SH-SY5Y (cell line): ENCODE data around the gene RAP2B.

ENCODE experiments used
- GATA2 ChIP-seq: IDR thresholded peaks from 2 replicates; pipeline ENCODE4 v1.6.1; 2011; ENCODE audit warnings: mild to moderate bottlenecking, low read depth, low read length
- GATA3 ChIP-seq: IDR thresholded peaks from 2 replicates; pipeline ENCODE4 v1.6.1; 2011; ENCODE audit warnings: low read depth, mild to moderate bottlenecking, low read length, moderate library complexity

Gene RAP2B

DNA sequence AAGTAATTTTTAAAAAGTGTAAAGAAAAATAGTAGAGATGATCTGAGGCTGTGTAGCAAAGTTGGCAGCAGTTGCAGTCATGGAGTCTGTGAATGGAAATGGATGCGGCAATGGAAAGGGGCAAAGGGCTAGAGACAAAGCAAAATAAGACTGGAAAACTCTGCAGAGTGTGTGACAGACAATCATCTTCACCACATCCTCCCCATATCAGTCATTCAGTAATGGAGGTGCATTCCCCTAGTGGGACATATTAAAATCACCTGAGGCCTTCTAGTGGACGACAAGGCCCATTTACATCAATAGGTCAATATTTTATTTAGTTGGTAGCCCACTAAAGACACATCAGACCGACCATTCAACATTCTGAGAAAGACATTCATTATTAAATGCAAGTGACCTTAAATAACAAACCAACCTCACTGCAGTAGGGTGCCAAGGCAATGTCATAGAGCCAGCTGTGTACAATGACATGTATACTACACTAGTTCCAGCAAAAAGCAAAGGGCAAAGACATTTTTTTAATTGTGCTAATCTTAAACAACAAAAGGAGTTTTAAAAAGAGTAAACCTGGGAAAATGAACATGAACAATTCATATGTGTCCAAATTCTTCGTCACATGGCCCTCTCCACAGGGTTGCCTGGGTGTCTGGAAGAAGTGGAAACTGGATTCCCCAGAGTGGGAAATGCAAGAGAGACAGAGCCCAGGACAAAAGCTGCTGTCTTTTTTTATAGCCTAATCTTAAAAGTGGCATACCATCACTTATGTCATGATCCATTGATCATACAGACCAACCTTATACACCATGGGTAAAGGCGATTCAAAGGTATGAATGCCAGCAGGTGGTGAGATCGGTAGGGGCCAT lies 15.6 kb upstream of the RAP2B start:
- TF ChIP-seq GATA3 (no peak), GATA2 (no peak)

DNA sequence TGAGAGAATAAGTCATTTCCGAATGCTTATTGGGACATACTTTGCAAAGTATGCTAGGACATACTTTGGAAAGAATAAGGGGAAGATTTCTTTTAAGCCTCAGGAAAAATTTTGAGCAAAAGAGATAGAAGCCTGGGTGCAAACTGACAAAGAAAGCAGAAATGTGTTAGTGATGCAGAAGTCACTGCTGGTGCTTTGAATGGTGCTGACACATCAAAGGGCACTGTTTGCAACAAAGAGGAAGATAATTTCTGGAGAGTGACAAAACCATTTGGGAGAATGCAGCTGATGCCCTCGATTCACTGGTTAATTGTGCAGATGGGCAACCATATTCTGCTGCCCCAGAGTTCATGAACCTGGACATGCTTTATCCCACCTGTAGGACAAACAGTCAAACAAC lies 11.0 kb upstream of the RAP2B start:
- no peak for TF ChIP-seq GATA3
- TF ChIP-seq GATA2 = no peak

- TF ChIP-seq GATA3 = no peak
- TF ChIP-seq GATA2 = no peak
These were observed 3.8 kb upstream of the RAP2B start for GRCh38 chr3:153158189-153158588.

GRCh38 chr3:153158961-153159735 lies 2.9 kb upstream of the RAP2B start:
- TF ChIP-seq GATA3 = no peak
- no peak for TF ChIP-seq GATA2

GRCh38 chr3:153159771-153160397 lies 2.1 kb upstream of the RAP2B start:
- no peak for TF ChIP-seq GATA2
- no peak for TF ChIP-seq GATA3

DNA sequence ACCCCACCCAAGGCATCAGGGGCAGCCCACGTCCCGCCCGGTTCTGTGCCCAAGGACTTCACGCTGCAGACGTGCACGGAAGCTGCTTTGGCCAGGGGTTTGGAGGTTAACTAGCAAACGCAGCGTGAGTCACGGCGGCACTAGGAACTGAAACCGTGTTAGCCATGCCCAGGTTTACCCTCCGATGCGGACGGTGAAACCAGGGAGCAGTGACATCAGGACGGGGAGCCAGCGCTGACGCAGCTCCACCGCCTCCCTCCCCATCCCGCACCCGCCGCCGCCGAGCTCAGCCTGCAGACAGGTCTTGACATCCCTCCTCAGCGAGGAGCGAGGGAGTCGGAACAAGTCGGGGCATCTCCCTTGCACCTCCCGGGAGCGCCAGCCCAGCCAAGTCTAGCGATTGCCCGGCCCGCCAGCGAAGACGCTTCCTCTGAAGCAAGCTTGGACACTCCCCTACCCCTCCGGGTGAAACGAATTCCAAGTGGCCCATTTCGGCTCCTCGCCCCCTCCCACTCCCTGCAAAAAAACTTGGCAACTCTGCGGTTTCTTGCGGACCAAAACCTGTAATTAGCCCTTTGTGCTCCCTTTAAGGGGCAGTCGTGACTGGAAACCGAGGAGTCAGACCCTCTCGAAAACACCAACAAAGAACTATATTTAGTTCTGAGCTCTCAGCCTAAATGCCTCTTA lies 1.4 kb upstream of the RAP2B start:
- TF ChIP-seq GATA3 (no peak), GATA2 (no peak)

DNA sequence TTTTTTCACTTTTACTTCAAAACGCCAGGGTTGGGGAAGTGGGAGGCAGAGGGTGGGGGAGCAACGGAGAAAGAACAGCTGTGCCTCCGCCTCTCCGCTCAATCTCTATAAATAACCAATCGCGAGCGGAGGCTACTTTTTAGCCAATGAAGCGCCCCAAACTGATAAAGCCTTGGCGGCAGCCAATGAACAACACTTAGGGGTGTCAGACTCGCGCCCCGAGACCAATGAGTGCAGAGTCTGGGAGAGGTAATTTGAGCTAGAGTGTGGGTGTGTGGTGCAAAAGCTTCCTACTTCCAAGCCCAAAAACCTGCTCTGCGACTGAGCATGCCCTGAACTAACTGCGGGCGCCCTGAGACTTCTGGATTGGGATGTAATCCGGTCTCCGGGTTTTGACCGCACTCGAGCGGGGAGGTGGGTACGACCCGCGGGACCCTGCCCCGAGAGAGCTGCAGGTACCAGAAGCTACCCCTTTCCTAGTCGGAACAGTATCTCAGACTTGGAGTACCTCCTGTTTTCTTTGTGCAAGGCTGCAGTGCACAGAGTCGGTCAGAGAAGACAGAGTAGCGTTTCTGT lies 800 bp upstream of the RAP2B start:
- TF ChIP-seq GATA3 = no peak

- TF ChIP-seq GATA3 (no peak), GATA2 (no peak)
These were observed 727 bp downstream of the RAP2B start for GRCh38 chr3:153162513-153163392.

DNA sequence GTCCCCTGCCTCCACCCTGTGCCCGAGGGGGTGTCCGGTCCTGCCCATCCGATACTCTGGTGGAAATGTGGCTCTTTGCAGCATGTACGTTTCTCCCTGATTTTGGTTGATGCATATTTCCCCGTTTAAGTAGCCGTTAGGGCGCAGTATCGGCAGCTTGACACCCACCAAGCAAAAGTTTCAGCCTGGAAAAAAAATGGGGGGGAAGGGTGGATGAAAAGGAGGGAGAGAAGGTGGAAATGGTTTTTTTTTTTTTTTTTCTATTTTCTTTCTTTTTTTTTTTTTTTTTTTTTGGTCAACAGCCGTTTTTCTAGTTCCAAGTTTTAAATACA lies 1.3 kb downstream of the RAP2B start:
- TF ChIP-seq GATA2 = no peak
- no peak for TF ChIP-seq GATA3

- TF ChIP-seq GATA3 (no peak), GATA2 (no peak)
These were observed 1.9 kb downstream of the RAP2B start for GRCh38 chr3:153163756-153164550.

DNA sequence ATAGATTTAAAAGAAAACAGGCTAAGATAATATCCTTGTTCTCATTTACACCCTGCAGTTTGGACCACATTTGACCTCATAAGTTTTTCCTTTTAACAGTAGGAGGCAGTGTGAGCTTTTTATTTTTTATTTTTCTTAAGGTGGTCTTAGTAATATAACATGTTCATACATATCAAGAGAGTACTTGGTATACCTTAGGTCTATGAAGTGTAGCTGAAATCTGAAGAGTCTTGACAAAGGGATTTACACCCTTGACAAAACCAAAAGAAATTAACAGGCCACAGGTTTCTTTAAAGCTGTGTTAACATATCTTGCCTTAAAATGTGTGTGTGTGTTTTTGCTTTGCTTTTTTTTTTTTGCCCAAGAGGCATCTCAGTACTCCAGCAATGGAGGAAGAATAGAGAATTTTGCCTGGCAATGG lies 3.2 kb downstream of the RAP2B start:
- TF ChIP-seq GATA2 (no peak), GATA3 (no peak)

- TF ChIP-seq GATA2 (no peak), GATA3 (no peak)
These were observed 4.2 kb downstream of the RAP2B start for GRCh38 chr3:153166206-153166605.
